HG03521 (cell line): ENCODE data around the gene PREB.
"Not testable (repeated sequence)": the region's sequence is repeated elsewhere in the genome, so short reads cannot be mapped to it uniquely, and the experiment has no call there.

Experiments
- ATAC-seq: cut with Tn5 transposase; IDR thresholded peaks from one replicate; pipeline ENCODE4 v1.9.1; 2021; ENCODE audit warnings: mild to moderate bottlenecking, moderate library complexity; ENCODE audit not compliant: unreplicated experiment

The PREB gene

DNA sequence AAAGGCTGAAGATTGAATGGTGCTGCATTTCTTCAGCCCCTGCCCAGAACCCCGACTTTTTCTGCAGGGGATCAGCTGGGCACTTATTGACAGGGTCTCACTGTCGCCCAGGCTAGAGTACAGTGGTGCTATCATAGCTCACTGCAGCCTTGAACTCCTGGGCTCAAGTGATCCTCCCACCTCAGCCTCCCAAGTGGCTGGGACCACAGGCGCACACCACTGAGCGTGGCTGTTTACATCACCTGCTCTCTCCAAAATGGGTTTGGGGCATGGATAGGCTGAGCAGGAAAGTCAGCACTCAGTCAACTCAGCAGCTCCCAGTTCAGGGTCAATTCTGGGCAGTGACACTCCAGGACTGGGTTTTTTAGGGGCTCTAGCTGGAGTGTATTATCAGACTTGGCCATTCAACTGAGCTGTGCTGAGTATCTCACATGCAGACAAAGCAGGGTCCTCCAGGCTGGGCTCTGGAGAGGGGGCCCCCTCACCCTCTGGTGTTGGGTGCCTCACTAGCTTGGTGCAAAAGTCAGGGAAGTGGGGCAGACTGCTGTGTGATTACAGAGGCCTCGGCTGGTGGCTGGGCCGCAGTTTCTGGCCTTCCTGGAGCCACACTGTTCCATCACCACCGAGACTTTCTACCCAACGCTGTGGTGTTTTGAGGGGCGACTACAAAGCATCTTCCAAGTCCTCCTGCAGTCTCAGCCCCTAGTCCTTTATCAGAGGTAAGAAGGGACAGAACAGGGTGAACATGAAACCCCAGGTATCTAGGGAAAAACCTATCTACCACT is 6.4 kb downstream of the PREB start:
- ATAC-seq: no peak

DNA sequence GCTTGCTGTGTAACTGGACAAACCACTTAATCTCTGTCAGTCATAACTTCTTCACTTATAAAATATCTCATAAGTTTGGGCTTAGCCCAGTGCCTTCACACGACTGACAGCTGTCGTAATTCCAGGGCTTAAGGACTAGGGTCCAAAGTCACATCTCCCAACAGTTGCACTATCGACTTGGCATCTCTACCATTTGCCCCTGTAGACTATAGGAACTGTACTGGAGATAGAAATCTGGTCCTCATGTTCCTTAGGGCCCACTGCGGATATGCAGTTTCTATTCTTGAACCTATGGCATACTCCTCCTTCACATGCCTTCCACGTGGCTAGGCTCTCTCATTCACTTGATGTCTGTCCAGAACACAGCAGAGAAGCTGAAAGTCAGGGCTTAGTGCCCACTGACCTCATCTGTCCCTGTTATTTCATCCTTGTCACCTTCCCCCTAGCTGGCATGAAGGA is 8.2 kb downstream of the PREB start:
- ATAC-seq: no peak

DNA sequence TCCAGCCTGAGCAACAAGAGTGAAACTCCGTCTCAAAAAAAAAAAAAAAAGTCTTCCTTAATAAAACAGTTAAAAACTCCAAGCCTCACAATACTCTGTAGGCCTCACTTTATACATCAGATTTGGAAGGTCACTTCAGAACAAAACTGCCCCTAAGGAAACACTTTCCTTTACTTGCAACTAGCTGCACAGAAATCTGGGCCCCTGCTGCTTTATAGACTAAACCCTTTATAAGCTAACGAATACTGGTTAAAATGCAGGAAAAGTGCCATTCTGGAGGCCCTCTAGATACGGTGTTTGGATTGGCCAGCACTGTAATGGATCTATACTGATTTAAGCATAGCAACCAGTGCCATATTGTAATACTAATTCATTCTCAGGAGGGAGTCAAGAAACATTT is 9.3 kb downstream of the PREB start:
- ATAC-seq: no peak

DNA sequence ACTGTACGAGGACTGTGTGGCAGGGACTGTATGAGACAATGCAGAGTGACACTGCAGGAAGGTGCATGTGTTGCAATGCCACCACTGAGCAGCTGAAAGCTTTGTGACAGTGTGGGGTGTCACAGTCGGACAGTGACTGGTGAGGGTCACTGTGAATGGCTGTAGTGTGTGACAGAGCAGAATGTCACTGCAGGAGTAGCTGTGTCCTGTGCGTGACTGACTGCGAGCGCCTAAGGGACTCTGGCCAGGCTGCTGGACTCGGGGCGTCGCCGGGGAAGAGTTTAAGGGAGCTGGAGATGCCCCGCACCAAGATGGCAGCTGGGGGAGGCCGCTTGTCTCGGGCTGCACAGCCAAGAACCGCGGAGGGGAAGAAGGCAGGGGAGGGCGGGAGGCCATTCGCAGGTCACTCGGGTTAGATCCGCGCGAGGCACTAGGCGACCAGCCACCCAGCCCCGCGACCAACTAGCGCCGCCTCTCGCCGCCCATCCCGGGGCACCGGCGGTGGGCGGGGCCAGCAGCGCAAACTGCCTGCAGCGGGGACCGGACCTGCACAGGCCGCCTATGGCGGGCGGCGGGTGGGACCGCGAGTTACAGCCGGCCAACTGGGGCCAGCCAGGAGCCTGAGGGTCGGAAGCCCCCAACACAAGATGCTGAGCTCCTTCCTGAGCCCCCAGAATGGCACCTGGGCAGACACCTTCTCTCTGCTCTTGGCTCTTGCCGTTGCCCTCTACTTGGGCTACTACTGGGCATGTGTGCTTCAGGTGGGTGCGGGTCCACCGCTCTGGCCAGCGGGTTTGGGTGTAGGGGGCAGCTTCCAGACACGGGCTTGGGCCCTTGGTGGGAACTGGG is 10.9 kb downstream of the PREB start, which contains the start of gene ABHD1:
TSS of gene ABHD1 (plus strand) at position 514 of the 849 bp plus-strand sequence. CDS start at position 648, 134 bp downstream.
- no peak for ATAC-seq

DNA sequence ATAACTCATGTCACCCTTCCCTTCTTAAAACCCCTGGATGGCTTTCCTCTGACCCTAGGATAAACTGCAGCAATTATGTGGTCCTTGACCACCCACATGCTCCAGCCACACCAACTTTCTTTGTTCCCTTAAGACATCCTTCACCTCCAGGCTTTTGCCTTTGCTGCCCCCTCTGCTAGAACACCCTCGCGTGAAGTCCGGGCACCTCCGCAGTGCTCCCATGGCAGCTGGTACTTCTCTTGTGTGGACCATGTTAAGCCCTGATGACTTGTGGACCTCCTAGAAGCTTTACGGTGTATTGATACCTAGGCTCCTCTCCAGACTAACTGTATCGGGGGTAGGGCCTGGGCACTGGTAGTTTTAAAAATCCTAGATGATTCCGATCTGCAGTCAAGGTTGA is 11.6 kb downstream of the PREB start:
- ATAC-seq: no peak

DNA sequence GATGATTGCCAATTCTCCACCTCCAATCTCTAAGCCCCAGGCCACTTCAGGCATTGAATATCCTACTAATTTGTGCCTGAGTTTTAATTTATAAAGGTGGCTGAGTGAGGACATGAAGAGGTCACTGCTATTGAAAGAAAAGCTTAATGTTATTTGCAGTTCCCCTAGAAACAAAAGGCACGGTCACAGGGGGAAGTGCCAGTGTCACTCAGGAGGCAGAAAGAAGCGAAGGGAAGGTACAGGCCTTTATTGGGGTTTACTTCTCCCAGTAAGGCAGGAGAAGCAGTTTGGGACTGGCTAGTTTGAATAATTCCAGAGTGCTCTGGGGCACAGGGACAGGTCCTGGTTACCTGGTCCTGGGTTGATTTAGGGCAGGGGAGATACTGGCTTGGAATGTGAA is 12.5 kb downstream of the PREB start:
- no peak for ATAC-seq

DNA sequence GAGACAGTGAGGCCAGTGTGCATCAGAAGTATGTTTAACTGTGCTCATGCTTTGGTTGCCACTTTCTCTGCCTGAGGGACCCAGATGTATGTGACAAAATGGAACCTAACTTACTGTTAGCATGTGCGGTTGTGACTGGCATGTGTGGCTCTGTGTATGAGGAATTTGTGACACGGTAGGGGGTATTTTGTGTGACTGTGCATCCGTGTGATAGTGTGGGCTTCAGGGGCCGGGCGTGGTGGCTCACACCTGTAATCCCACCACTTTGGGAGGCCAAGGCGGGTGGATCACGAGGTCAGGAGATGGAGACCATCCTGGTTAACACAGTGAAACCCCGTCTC is 15.1 kb downstream of the PREB start:
- not testable (repeated sequence) for ATAC-seq

DNA sequence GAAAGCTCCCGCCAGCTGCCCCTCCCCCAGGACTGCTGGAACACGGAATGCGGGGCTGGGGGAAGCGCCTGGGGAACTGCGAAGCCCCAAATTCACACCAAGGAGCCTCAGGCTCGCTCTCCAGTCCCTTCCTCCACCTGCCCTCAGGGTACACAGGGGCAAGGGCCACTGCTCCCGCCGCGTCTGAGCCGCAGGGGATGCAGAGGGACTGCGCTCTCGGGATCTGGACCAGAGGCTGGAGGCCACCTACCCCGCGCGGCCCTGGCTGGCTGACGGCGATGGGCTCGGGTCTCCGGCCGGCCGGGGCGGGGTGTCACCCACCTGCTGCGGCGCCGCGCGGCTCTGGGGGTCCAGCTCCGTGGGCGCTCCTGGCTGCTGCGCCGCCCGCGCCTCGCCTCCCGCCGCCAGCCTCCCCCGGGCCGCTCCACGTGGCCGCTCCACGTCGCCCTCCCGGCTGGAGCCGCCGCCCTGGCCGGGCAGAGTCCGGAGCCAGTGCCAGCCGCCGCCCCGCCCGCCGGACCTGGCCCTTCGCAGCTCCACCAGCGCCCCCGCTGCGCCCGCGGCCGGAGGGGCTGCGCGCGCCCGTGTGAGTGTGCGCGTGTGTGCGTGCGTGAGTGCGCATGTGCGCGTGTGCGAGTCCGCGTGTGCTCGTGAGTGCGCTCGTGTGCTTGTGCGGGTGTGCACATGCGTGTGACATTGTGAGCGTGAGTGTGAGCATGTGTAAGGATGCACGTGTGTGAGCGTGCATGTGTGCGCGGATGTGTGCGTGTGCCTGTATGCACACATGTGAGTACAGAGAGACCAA is 15.7 kb downstream of the PREB start, which contains the start of gene CGREF1:
TSS of gene CGREF1 (minus strand) at position 604 of the 805 bp plus-strand sequence. CDS start 14,762 bp downstream, outside the sequence.
- no peak for ATAC-seq

DNA sequence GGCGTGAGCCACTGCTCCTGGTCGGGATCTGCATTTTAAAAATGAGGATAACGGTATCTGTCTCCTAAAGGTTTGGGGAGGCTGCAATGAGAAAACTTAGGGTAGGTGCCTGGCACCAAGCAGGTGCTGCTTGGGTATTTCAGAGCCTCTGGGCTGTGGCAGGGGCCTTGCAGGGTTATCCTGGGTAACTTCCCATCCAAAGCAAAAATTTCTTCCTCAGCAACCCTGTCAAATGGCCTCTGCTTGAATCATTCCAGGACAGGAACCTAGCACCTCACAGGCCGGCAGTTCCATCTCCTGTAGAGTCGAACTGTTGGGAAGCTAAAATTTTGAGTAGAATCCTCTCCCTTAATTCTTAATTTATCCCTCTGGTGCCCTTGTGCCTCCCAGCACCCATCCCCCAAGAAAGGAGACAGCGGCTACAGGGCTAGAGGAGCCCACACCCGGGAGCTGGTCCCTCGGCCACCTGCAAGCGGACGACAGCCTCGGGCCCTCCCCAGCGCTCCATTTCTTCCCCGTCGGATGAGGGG is 16.4 kb downstream of the PREB start:
- ATAC-seq: no peak

DNA sequence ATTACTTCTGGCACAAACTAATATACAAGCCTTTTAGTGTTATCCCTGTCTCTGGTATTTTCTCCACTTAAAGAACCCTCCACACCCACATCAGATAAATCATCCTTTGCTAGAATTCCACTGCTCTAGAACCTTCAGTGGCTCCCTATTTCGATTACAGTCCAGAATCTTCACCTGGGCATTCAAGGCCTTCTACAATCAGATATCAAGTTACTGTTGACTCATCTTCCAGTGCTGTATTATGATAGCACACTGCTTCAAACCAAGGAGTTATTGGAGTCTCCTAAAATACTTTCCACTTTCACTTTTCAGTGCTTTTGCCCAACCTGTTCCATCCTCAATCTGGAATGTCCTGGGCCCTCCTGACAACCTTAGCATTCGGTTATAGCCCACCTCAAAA is 18.9 kb downstream of the PREB start:
- no peak for ATAC-seq

DNA sequence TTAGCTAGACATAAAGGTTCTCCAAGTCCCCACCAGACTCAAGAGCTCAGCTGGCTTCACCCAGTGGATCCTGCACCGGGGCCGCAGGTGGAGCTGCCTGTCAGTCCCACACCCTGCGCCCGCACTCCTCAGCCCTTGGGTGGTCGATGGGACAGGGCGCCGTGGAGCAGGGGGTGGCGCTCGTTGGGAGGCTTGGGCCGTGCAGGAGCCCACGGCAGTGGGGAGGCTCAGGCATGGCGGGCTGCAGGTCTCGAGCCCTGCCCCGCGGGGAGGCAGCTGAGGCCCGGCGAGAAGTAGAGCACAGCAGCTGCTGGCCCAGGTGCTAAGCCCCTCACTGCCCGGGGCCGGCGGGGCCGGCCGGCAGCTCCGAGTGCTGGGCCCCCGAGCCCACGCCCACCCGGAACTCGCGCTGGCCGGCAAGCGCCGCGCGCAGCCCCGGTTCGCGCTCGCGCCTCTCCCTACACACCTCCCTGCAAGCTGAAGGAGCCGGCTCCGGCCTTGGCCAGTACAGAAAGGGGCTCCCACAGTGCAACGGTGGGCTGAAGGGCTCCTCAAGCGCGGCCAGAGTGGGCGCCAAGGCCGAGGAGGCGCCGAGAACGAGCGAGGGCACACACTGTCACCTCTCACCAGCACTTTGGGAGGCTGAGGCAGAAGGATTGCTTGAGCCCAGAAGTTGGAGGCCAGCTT is 22.9 kb downstream of the PREB start:
- ATAC-seq: not testable (repeated sequence)

DNA sequence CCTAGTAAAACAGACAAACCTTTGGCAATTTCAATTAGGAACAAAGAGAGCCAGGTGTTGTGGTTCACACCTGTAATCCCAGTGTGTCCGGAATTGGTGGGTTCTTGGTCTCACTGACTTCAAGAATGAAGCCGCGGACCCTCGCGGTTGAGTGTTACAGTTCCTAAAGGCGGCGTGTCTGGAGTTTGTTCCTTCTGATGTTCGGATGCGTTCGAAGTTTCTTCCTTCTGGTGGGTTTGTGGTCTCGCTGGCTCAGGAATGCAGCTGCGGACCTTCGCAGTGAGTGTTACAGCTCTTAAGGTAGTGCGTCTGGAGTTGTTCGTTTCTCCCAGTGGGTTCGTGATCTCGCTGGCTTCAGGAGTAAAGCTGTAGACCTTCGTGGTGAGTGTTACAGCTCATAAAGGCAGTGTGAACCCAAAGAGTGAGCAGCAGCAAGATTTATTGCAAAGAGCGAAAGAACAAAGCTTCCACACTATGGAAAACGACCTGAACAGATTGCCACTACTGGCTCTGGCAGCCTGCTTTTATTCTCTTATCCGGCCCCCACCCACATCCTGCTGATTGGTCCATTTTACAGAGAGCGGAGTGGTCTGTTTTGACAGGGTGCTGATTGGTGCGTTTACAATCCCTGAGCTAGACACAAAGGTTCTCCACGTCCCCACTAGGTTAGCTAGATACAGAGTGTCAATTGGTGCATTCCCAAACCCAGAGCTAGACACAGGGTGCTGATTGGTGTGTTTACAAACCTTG is 23.7 kb downstream of the PREB start:
- ATAC-seq: not testable (repeated sequence)

DNA sequence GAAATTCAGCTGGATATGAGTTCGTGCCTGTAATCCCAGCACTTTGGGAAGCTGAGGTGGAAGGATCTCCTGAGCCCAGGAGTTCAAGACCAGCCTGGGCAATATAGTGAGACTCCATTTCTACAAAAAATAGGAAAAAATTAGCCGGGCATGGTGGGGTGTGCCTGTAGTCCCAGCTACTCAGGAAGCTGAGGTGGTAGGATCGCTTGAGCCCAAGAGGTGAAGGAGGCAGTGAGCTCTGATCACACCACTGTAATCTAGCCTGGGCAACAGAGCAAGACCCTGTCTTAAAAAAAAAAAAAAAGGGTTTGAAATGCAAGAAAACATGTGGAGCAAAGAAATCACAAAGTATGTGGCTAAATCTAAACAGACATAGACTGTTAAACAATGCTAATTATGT is 25.4 kb downstream of the PREB start:
- no peak for ATAC-seq

DNA sequence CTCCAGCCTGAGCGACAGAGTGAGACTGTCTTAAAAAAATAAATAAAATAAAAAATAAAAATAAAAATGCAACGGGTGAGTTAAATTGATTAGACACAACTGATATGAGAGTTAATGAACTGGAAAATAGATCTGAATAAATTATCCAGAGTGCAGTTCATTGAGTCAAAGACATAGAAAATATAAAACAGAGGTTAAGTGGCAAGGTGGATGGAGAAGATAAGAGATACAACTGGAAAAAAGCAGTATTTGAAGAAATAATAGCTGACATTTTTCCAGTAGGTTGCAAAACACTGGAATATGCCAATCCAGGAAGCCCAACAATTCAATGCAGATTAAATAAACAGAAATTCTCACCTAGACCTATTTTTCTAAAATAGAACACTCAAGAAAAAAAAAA is 26.2 kb downstream of the PREB start:
- no peak for ATAC-seq

DNA sequence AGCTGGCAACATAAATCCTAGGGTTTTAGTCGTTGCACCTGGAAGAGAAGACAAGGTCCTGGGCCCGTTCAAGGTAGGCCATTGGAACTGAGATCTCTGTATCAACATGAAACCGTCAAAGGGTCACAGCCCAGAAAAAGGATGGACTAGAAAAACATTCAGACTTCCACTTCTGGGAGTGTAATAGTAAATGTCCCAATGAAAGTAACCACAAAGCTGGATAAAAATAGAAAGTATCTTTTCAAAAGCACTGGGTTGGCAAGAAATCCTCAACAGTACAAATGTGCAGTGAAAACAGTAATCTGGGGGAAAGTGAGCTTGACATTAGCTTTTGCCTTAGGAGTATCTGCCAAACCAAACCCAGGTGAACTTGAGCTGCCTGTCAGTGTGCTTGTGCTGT is 28.5 kb downstream of the PREB start:
- ATAC-seq: no peak

DNA sequence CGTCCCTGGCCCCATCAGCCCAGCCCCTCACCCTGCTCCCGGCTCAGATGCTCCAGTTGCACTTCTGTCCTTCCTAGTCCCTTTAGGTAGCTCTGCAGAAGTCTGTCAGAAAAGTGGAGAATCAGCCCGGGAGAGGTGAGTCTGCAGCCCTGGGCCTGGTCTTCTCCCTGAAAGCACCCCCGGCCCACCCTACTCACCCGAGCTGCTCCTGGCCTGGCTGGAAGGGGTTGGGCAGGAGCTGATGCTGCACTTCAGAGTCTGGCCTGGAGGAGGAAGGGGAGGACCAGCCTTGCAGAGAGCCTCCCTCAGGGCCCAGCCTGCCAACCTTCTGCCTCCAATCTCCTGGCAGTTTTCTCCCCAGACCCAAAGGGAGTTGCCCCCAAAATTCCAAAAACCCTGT is 32.1 kb downstream of the PREB start:
- no peak for ATAC-seq

DNA sequence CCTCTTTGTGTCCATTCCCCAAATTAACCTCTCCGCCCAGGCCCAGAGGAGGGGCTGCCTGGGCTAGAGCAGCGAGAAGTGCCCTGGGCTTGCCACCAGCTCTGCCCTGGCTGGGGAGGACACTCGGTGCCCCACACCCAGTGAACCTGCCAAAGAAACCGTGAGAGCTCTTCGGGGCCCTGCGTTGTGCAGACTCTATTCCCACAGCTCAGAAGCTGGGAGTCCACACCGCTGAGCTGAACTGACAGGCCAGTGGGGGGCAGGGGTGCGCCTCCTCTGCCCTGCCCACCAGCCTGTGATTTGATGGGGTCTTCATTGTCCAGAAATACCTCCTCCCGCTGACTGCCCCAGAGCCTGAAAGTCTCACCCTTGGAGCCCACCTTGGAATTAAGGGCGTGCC is 34.4 kb downstream of the PREB start:
- no peak for ATAC-seq

DNA sequence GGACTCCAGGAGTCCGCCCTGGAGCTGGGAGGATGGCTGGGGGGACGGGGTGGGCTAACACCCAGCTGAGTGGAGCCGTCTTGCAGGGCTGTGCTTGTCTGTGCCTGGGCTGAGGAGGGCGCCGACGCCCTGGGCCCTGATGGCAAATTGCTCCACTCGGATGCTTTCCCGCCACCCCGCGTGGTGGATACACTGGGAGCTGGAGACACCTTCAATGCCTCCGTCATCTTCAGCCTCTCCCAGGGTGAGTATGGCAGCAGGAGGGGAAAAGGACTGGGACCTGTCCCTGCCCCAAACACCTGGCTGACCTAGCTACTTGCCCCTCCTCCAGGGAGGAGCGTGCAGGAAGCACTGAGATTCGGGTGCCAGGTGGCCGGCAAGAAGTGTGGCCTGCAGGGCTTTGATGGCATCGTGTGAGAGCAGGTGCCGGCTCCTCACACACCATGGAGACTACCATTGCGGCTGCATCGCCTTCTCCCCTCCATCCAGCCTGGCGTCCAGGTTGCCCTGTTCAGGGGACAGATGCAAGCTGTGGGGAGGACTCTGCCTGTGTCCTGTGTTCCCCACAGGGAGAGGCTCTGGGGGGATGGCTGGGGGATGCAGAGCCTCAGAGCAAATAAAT is 35.0 kb downstream of the PREB start:
- no peak for ATAC-seq

DNA sequence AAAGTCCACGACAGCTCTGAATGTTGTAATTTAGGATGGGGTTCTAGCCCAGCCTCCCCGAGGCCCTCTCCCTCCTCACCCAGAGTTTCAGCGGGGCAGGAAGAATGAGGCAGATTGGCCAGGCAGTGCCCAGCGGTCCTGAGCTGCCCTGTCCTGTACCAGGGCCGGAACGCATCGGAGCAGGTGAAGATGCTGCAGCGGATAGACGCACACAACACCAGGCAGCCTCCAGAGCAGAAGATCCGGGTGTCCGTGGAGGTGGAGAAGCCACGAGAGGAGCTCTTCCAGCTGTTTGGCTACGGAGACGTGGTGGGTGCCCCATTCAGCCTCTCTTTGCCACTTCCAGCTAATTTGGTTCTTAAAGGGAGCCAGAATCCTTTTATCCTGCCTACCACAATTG is 37.1 kb downstream of the PREB start:
- ATAC-seq: no peak
